Progenitor cell of endocrine pancreas (in vitro differentiated cells): ENCODE results near the gene DLL1. TPM values are rescaled to one million over a fixed set of nuclear protein-coding genes. Genes with fewer than 3 reads are reported as not detected.
"Not testable (repeated sequence)": the region's sequence is repeated elsewhere in the genome, so short reads cannot be mapped to it uniquely, and the experiment has no call there.

ENCODE experiments used
- DNase-seq: peaks from one replicate; pipeline ENCODE4 v3.0.0; 2021; ENCODE audit warnings: low spot score; ENCODE audit not compliant: unreplicated experiment
- H3K27ac Mint-ChIP-seq: 2 replicates; pipeline ENCODE4 v1.8.0; 2021; ENCODE audit warnings: mild to moderate bottlenecking, moderate library complexity, mixed read lengths
- H3K27me3 Mint-ChIP-seq: 2 replicates; pipeline ENCODE4 v1.8.0; 2021; ENCODE audit warnings: mixed read lengths
- H3K36me3 Mint-ChIP-seq: 2 replicates; pipeline ENCODE4 v1.8.0; 2022; ENCODE audit warnings: mixed read lengths; ENCODE audit not compliant: insufficient read depth
- H3K4me1 Mint-ChIP-seq: 2 replicates; pipeline ENCODE4 v1.8.0; 2021; ENCODE audit warnings: low read depth, mixed read lengths
- H3K4me3 Mint-ChIP-seq: 2 replicates; pipeline ENCODE4 v1.8.0; 2021; ENCODE audit warnings: low read depth, mild to moderate bottlenecking, moderate library complexity, mixed read lengths
- H3K9me3 Mint-ChIP-seq: 2 replicates; pipeline ENCODE4 v1.8.0; 2021; ENCODE audit warnings: low read depth, mixed read lengths
- CTCF ChIP-seq: fragments of 200-600 bp; sonication (generic); IDR thresholded peaks from one replicate; pipeline ENCODE4 v1.5.0; 2021; ENCODE audit warnings: antibody characterized with exemption, mild to moderate bottlenecking; ENCODE audit not compliant: unreplicated experiment
- total RNA-seq: library from RNA; stranded (reverse); gene quantifications from 2 replicates; pipeline ENCODE4 v1.2.1, GENCODE V29; 2021

Gene DLL1
- total RNA-seq, 1 donor from 2014 or later, result 75.3 TPM

DNA sequence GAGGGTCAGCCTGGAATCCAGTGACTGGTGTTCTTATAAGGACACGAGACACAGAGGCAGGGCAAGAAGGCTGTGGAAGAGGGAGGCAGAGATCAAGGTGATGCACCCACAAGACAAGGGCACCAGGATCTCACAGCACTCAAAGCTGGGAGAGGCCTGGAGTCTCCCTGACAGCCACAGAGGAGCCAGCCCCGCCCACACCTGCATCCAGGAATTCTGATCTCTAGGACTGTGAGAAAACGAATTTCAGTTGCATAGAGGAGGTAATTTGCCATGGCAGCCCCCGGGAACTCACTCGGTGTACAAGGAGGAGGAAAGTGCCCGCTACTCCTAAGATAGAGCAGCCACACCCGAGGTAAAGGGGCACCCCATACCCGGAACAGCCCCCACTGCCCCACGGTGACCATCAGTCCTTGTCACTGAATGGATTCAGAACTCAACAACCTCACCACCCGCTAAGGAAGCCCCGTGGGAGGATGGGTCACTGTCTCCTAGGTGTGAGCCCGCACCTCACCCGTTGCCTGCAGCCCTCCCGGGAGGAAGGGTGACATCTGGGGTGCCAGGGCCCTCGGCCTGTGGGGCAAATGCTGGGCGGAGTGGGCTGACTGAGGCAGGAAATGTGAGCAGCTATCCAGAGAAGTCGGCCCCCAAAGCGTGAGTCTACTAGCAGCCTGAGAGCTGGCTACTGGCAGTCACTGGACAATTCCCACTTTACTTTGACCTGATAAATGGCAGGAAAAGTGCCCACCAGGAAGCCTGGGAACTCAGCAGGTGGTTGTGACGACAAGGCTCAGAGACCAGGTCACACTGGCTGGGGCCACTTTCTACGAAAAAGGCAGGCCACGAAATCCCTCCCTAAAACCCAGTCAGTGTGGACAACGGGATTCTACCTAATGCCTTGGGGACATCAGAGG lies 22.4 kb downstream of the DLL1 start:
- peak; percentile 37 for DNase-seq
- no peak for TF ChIP-seq CTCF
- H3K27me3 Mint-ChIP-seq, result peaks cover 4% of the 10 kb centered on the region
- no peaks in the 10 kb centered on the region for H3K9me3 Mint-ChIP-seq
- peak overlapping the region; percentile 99 for H3K27ac Mint-ChIP-seq
- H3K4me3 Mint-ChIP-seq, result peak overlapping the region; percentile 8
- no peaks in the 10 kb centered on the region for H3K36me3 Mint-ChIP-seq
- peaks cover 54% of the 10 kb centered on the region for H3K4me1 Mint-ChIP-seq

DNA sequence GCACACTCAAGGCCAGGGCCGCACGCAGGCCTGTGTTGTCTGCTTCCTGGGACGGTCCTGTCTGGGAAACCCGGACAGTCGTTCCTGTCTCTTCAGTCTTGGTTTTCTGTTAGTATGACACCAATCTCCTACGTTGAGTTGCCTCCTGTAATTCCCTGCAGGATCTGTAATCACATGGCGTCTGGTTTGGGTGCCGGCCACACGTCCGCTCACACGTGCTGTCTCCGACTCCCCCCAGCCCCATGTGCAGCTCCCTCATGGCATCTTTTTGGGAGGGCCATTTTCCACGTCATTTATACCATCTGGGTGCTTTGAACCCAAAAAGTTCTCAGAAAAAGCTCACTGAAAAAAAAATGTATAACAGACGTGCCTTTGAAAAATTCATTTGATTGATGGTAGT lies 23.2 kb downstream of the DLL1 start:
- Mint-ChIP-seq H3K27ac (peak overlapping the region; percentile 99), H3K27me3 (peaks cover 3% of the 10 kb centered on the region), H3K4me3 (no peak overlapping the region), H3K36me3 (no peaks in the 10 kb centered on the region), H3K9me3 (no peaks in the 10 kb centered on the region), H3K4me1 (peaks cover 58% of the 10 kb centered on the region)
- DNase-seq, result no peak
- TF ChIP-seq CTCF, result no peak

GRCh38 chr6:170266061-170266825 lies 24.6 kb downstream of the DLL1 start:
- peaks cover 3% of the 10 kb centered on the region for H3K27me3 Mint-ChIP-seq
- H3K4me3 Mint-ChIP-seq, result peak overlapping the region; percentile 37
- peaks cover 56% of the 10 kb centered on the region for H3K4me1 Mint-ChIP-seq
- no peak for DNase-seq
- TF ChIP-seq CTCF, result no peak
- peak overlapping the region; percentile 96 for H3K27ac Mint-ChIP-seq
- H3K9me3 Mint-ChIP-seq, result no peaks in the 10 kb centered on the region
- H3K36me3 Mint-ChIP-seq, result no peaks in the 10 kb centered on the region

DNA sequence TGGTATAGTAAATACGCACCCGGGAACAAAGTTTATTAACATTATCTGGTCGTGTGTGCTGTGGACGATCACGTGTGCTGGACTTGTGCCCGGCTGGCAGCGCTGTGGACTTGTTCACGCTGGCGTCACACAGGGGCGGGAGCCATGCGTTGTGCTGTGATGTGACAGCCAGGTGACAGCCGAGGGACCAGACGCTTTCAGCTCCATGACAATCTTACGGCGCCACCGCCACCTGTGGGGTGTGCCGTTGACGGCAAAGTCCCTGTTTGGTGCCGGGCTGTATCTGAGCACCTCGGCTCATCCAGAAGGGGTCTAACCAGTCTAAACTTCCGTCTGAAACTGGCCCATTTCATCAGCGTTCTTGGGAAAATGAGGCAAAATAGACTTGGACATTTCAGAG lies 25.2 kb downstream of the DLL1 start:
- Mint-ChIP-seq H3K4me3 (peak overlapping the region; percentile 37), H3K27me3 (peaks cover 3% of the 10 kb centered on the region), H3K27ac (peak overlapping the region; percentile 96), H3K36me3 (no peaks in the 10 kb centered on the region), H3K9me3 (no peaks in the 10 kb centered on the region), H3K4me1 (peaks cover 53% of the 10 kb centered on the region)
- DNase-seq, result no peak
- TF ChIP-seq CTCF, result no peak

GRCh38 chr6:170264644-170265043 lies 26.2 kb downstream of the DLL1 start:
- H3K27me3 Mint-ChIP-seq, H3K9me3 Mint-ChIP-seq, H3K4me3 Mint-ChIP-seq, H3K36me3 Mint-ChIP-seq, DNase-seq: not testable (repeated sequence)
- peaks cover 46% of the 10 kb centered on the region for H3K4me1 Mint-ChIP-seq
- H3K27ac Mint-ChIP-seq, result peak overlapping the region; percentile 54
